ENCODE measurements around the gene SLC7A6.
A peak's percentile ranks its signal among the peaks of the same experiment; 100 is the strongest.

SLC7A6 gene

DNA sequence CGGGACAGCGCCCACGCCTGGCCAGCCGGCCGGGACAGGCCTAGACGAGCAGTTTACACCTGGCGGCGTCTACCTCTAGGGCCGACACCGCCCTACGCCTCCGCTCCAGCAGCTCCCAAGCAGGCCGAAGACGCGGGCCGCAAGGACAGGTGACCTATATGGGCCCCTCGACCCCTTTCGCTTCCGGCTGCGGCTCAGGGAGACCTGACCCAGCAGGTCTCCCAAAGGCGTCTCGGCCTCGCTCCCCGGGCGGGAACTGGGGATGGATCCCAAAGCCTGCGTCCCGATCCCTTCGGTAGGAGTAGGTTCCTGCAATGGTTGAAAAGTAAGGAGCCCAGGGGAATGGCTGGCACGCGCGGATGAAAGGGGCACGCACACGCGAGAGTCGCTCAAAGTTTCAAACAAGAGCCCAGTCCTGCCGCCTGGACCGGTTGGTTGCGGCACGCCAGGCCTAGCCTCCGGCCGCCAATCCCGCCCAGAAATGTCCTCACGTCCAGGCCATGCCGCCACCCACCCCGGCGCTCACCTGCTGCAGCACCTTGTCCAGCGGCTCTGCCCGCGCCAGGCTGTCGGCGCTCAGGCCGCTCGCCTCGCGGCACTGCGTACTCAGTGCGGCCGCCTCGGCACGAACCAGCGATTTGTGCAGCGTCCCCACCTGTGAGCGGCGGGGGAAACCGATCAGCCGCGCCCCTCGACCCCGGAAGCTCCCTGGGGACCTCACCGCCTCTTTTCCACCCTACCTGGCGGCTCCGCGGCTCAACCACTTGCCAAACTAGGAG lies 29.0 kb upstream of the SLC7A6 start:
- DNase-seq, result no peak

DNA sequence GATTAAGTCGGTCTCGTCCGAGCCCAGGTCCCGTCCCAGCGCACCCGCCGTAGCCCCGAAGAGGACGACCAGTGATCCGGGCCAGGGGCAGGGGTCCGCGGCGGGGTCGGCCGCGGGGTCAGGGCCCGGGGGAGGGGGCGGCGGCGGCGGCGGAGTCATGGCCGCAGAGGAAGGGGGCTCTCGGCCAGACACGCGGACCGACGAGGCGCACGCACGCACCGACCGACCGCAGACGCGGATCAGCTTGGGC lies 28.5 kb upstream of the SLC7A6 start, which contains the start of gene ESRP2:
TSS of gene ESRP2 (minus strand) at position 241 of the 250 bp plus-strand sequence. CDS start at position 159, 82 bp downstream.
- DNase-seq, result no peak

DNA sequence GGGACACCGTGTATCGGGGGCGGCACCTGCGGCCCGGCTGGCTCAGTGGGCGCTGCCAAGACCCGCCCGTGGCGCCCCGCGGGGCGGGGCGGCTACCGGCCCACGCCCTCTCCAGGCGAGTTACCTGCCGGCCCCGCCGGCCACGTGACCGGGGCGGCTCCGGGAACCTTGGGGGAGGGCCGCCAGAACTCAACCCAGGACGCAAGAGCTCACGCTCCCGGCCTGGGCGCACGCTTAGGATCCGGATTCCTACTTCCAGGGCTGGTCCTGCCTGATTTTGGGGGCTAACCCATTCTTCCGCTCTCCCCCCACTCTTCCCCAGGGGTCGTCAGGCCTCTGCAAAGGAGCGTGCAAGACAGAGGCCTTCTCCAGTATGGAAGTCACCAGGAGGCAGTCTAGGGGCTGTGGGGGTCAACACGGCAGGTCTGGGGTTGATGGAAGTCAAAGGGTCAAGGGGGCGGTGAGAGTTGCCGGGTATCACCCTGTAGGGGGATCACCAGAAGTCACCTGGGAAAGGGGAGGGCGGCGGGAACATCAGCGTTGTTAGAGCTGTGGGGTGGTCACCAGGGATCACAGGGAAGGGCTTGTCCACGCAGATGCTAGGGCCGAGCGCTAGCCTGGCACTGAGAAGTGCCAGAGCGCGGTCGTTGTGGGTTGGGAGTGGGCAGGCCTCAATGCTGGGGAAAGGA lies 28.0 kb upstream of the SLC7A6 start:
- peak; percentile 78 for DNase-seq

DNA sequence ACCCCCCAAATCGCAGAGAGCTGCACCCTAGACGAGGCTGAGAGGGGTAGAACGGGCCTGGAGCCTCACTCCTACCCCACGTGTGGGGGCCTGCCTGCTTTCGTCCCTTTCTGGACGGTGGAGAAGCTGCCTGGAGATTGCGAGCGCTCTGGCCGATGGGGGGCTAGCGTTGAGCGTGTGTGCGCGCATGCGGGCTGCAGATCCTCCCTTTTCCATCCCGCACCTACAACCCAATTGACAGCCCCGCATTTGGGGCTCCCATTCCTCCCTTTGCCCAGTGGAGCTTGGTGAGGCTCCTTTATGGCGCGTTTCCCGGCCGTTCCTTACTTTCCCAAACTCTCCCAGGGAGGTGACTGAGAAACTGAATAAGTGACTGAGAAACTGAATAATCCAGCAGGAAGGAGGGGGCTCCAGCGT lies 27.5 kb upstream of the SLC7A6 start:
- no peak for DNase-seq

DNA sequence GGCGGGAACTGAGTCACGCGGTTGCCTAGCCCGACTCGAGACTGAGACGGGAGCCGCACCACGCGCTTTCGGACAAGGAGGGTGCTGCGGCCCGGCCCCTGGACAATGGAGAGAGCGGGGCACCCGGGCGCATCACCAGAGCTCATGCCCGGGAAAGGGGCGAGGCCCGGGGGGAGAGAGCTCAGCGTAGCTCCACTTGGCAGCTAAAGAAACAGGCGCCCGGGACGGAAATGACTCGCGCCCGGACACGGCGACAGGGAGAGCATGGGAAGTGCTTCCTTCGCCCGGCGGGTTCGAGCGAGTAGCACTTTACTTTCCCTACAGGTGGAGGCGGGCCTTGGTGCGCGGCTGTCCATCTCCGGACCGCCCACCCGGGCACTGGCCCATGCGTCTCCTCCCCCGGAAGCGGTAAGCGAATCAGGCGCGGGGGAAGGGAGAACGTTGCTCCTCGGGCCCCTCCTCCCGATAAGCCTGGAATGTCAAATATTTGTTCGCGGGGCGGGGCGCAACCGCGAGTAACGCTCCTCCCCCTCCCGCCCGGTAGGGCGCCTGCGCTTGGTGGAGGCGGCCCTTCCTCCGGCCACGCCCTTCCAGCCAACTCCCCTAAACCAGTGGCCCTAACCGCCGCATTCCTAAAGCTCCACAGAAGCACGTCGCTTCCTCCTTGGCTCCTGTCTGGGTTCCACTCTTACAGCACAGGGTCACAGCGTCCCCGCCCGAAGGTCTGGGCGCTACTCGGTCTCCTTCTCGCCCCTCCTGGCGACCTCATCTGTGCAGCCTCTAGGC lies 26.9 kb upstream of the SLC7A6 start:
- peak; percentile 100 for DNase-seq

DNA sequence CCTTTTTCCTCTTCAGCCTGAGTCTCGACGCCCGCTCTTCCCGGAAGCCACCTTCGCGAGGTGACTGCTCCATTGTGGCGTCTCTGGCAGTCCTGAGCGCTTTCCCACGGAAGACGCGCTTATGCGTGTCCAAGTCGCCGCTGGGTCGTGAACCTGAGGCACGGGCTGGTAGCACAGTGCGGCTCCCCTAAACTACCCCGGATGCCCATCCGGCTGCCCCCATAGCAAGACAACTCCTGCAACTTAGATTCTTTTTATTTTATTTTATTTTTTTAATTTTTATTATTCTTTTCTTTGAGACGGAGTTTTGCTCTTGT lies 26.3 kb upstream of the SLC7A6 start:
- DNase-seq, result no peak

DNA sequence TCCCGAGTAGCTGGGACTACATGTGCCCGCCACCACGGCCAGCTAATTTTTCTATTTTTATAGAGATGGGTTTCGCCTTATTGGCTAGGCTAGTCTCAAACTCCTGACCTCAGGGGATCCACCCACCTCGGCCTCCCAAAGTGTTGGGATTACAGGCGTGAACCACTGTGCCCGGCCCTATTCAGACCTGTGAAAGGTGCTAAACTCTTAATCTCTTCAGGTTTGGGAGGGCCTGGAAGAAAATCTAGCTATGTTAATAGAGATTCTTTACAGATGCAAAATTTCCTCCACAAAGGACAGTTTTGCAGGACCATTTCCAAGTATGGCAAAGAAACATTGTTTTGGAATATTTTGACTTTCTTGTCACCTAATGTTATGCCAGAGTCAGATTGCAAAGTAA lies 22.2 kb upstream of the SLC7A6 start:
- no peak for DNase-seq

DNA sequence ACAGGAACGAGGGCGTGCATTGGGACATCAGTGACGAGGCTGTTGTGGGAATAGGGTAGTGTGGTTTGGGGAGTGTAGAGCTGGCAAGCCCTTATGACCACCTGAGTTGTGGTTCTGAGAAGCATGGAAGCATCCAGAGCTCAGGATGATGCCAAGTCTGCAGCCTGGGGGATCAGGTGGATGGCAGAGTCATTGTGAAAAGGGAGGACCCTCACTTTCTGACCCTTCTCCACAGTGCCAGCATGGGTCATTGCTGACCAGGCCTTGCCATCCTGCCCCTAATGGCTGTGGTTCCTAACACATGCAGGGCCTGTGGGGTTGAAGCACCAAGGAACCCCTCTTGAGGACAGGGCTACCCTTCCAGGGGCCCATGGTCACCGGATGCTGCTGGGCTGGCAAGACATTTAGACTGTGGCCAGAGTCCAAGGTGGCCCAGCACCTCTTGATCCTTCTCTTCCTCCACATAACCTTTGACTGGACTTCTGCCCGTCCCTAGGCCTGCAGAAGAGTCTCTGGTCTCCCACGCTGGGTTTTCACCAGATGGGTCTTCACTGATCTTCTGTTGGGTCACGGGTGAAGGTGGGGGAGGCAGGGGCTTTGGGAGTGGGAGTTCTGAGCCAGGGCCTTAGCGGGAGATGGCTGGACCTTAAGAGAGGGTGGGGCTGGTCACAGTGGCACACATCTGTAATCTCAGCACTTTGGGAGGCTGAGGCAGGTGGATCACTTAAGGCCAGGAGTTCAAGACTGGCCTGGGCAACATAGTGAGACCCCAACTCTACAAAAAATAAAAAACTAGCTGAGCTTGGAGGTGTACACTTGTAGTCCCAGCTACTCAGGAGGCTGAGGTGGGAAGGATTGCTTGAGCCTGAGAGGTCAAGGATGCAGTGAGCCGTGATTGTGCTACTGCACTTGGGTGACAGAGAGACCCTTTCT lies 21.1 kb upstream of the SLC7A6 start:
- no peak for DNase-seq

DNA sequence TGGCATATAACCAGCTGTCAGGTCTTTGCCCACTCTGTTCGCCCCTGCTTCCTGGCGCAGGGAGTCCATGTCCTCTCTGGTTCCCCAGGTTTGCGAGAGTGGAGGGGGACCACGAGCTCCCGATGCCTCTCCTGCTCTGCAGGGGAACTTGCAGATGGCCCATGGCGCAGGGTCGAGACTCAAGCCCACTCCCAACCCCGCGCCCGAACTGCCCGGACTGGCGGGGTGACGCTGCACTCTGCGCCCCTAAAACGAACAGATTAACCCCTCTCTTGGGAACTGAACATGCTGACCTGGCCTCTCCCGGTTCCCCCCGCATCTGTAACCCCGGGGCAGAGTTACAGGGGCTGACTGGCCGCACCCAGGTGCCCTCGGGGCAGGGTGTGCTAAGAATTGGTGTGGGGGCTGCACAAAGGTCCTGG lies 19.8 kb upstream of the SLC7A6 start:
- DNase-seq, result no peak

DNA sequence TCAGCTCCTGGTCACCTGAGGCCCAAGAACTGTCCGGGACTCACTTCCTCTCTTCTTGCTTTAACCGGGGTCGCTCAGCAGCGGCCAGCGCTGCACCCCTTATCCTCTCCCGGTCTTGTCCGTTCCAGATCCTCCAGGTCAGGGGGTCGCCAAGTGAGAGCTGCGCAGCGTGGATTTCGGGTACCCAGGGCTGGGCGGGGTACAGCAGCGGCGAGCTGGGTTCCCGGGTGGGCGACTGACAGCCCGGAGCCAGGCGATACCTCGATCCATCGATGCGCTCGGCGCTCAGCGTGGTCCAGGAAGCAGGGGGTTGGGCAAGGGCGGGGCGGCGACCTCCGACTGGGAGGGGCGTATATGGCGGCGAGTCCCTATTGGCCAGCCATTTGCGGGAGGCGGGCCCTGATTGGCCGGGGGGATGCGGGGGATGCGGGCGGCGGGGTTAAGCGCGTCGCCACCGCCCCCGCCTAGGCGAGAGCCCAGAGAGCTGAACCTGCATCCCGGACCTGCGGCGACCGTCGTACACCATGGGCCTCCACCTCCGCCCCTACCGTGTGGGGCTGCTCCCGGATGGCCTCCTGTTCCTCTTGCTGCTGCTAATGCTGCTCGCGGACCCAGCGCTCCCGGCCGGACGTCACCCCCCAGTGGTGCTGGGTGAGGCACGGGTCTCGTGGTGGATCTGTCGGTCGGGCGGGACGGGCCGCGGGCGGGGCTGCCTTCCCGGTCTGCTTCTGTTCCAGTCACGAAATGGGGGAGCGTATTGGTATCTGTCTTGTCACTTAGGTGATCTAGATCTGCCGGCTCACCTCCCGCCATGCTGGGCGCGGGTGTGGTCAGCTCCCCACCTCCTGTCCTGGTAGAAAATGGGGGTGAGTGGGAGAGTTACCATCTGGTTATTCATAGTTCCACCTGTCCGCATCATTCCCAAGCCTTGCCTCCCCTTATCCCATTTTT lies 19.1 kb upstream of the SLC7A6 start, which contains the start of gene PLA2G15:
TSS of gene PLA2G15 (plus strand) at position 471 of the 951 bp plus-strand sequence. CDS start at position 525, 54 bp downstream.
- DNase-seq, result peak; percentile 97

DNA sequence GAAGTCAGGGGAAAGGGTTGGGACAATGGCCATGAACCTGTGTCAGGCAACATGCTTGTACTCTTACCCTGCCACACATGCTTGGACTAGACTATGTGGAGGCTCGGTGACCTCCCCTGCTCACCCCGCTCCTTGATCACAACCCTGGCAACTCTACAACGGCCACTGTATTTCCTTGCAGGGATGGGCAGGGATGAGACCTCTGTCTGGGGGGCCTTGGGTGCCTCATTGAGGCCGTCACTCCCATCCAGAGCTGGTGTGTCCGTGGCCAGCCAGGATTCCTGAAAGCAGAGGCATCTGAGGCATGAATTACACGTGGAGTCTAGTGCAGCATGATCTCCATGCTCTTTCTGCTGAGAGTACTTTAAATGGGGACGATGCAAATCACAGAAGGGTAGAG lies 18.2 kb upstream of the SLC7A6 start:
- DNase-seq, result no peak

DNA sequence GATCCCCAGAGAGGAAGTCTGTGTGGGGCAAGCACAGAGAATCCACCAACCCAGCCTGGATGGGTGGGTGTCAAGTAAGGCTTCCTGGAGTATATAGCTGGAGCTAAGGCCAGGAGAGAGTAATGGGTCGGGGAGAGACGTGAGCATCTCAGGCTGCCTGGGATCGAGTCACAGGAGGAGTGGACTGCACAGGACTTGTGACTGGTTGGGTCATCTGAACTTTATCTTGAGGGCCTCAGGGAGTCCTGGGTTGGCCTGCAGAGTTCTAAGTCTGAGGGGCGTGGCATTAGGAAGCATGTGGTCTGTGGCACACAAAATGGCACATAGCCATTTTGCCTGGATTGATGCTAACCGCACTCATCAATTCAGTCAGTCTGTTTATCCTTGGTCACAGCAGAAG lies 17.7 kb upstream of the SLC7A6 start:
- peak; percentile 80 for DNase-seq

DNA sequence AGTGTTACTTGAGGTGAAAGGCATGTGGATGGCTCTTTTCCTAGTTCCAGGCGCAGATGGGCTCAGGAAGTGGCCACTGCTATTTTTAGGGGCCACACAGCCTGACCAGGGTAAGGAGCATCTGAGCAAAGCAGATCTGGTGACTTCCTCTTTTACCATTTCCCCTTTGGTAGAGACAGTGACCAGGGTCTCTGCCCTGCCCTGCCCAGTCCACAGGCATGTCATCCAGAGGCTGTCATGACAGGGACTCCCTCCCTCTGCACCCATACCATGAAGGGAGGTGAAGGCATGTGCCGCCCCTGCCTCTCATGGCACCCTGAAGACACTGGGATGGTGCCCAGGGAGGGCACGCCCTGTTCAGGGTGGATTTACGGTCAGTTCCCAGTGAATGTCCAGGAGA lies 16.9 kb upstream of the SLC7A6 start:
- DNase-seq, result no peak

DNA sequence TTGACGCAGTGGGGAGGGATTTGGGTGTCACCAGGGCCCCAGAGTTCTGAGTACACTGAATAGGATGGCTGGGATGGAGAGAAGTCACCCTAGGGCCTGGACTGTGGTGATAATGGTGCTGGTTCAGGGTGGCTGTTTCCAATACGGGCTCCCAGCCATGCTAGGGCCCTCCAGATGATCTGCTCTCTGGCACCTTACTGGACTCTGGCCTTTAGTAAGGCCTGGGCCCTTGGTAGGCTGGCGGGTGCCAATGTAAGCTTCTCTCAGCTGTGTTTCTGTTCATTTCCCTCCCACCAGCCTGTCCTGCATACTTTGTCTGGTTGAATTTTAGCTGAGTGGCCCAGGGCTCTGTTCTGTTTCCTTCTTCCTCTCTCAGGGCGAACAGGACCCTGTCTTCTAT lies 16.4 kb upstream of the SLC7A6 start:
- DNase-seq, result no peak

DNA sequence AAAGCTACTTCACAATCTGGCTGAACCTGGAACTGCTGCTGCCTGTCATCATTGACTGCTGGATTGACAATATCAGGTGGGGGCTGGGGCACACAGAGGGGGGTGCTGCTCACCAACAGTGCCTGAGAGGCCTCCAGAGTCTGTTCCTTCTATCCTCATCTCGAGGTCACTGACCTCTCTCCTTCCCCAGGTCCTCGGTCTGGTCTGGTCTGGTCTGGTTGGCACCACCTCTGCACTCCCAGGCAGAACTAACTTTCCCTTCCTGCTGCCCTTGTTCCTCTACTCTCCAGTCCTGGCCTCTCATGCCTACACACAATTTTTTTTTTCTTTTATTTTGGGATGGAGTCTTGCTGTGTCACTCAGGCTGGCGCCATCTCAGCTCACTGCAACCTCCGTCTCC lies 15.0 kb upstream of the SLC7A6 start:
- no peak for DNase-seq

DNA sequence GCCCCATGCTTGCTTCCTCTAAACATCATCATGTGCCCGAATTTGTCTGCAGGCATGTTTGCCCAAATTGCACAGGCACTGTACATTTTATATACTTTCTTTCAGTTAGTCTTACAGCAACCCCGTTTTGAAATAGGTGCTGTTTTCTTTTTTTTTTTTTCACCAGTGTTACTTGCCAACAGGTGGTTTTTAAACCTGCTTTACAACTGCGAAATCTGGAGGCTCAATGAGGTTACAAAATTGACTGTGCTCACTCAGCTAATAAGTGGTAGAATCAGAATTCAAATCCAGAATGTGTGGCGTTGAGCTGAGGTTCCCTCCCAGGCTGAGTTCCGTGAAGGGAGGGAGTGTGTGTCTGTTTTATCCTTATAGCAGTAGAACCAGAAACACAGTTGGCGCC lies 13.4 kb upstream of the SLC7A6 start:
- DNase-seq, result peak; percentile 73

DNA sequence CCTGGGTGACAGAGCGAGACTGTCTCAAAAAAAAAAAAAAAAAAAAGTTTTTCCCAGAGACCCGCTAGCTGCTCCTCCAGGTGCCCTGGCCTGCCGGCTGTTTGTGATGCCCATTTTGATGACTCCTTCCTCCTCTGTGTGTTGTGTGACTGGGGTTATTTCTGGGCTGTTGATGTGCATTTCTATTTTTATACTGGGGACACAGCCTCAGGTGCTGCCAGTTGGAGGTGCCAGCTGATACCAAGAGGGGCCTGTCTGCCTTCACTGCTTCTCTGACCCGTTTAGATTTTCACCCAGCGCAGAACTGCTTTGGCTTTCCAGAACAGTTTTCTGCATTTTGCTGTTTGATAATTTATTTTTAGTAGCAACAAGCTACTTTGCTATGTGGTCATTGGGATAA lies 12.5 kb upstream of the SLC7A6 start:
- DNase-seq, result peak; percentile 95

DNA sequence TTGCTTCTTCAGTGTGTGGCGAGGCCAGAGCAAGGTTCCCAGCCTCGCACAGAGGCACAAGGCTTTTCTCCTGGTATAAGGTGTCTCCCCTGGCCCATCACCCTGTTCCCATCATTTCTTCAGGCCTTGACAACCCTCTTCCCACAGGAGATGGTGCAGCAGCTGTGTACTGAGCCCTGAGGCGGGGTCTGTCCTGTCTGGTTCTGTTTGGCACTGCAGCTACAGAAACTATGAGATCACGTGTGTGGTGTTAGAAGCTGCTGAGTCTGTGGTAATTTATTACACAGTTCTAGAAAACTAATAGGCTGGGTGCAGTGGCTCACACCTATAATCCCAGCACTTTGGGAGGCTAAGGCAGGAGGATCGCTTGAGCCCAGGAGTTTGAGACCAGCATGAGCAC lies 11.9 kb upstream of the SLC7A6 start:
- peak; percentile 83 for DNase-seq

DNA sequence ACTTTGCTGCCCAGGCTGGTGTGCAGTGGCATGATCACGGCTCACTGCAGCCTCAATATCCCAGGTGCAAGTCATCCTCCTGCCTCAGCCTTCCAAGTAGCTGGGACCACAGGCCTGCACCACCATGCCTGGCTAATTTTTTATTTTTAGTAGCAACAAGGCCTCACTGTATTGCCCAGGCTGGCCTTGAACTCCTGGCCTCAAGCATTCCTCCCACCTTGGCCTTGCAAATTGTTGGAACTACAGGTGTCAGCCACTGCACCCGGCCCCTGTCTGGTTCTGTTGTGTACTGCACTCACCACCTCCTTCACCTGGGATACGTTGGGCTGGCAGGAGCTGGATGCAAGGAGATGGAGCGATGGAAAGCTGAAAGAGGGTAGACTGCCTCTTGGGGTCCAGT lies 10.6 kb upstream of the SLC7A6 start:
- no peak for DNase-seq

DNA sequence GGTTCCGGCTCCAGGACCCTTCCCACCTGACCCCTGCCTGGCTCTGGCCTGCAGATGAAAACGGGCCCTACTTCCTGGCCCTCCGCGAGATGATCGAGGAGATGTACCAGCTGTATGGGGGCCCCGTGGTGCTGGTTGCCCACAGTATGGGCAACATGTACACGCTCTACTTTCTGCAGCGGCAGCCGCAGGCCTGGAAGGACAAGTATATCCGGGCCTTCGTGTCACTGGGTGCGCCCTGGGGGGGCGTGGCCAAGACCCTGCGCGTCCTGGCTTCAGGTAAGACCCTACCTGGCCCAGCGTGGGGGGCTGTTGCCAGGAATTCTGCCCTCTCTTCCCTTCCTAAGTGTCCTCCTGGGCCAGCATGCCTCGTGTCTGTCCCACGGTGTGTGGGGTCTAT lies 8.6 kb upstream of the SLC7A6 start:
- DNase-seq, result no peak

DNA sequence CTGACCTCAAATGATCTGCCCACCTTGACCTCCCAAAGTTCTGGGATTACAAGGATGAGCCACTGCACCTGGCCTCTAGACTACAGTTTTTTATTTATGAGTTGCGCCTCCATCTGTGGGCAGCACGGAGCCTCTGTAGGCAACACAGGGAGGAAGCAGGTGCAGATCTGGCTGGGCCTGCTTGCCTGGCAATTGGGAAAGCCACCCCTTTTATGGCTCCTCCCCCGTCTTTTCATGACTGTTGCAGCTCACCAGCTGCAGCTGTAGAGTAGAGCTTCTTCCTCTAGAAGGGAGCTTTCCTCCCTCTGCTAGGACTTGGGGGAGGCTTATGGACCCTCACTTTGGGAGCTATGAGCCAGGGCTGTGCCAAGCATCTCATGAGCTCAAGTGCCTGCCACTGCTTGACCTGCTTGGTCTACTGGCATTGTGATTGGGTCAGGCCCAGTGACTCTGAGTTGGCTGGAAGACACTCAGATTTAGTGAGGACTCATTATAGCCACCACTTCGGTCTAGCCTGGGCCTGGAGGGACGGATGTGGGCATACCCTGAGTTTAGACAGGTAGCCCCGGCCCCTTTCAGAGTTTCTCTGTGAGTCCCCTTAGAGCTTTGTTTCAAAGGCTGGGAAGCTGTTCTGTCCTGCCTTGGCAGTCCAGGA lies 6.9 kb upstream of the SLC7A6 start:
- peak; percentile 97 for DNase-seq

Data from RPMI8226 (cell line).